CD4-positive, alpha-beta T cell treated with Interleukin-4 for 1 hour (primary cell): ENCODE data around the gene LHX3.

Experiments used
- DNase-seq, 2 donors: peaks; one replicate each; pipeline ENCODE4 v3.0.0-alpha.2; 2020 to 2022

LHX3 gene

DNA sequence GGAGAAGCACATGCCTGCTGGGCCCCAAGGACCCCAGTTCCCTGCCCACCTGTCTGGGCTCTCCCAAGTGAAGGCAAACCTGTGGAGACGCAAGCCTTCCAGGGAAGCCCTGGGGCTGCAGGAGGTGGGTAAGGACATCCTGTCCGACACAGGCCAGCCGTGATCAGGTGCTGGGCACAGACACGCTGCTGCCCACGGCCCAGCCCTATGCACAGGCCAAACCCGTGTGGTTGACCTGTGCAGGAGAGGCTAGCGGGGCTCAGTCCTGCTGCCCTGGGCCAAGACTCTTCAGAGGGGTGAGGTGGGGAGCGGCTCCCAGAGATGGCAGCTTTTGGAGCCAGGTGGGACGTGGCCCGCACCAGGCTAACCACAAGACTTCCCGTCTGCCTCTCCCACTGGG lies 14.3 kb downstream of the LHX3 start:
- no peak for DNase-seq

DNA sequence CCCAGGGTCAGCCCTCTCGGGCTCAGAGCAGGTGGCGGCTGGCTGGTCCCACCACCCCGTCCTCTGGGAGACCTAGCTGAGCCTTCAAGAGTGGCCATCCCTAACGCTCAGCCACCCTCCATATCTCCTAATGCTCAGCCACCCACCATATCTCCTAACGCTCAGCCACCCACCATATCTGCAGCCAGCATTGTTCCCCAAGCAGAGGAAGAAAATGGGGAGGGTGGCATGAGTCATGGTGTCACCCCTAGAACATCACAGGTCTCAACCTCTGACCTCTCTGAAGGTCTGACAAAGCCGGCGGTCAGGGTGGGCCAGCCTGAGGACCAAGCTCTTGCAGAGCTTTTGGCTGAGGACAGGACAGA lies 14.7 kb downstream of the LHX3 start:
- no peak for DNase-seq

DNA sequence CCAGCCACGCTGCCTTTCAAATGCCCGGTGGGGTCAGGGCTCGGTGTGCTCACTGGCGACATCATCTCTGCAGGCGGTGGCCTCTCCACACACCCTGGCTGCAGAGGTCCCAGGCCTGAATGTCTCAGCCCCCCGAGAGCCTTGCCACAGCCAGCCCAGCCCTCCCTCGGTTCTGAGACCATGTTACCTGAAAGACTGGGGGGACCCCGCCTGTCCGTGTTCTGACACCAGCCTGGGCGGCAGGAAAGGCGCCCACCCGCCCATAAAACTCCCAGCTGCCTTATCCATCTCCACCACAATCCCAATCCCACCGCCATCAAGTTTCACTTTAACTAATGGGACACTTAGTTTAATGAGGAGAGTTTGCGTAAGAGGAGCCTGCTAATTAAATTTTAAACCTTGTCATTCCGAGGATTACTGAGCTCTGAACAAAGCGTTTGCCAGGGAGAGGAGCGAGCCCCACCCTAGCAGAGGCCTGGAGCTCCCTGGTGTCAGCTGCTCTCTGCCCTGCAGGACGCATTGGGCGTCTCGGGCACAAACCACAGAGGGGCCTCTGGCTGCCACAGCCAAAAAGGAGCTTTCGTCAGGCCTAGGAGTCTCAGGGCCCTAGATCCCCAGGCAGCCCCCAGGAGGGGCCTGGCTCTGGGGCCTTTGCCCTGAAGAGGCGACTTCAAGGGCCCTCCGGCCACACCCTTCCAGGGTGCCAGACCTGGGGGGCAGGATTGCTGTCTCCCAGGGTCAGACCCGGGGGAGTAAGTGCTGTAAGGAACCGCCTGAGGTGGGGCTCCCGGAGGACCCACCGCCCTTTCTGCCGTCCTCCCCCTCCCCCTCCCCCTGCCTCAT lies 15.3 kb downstream of the LHX3 start:
- DNase-seq, result no peak

DNA sequence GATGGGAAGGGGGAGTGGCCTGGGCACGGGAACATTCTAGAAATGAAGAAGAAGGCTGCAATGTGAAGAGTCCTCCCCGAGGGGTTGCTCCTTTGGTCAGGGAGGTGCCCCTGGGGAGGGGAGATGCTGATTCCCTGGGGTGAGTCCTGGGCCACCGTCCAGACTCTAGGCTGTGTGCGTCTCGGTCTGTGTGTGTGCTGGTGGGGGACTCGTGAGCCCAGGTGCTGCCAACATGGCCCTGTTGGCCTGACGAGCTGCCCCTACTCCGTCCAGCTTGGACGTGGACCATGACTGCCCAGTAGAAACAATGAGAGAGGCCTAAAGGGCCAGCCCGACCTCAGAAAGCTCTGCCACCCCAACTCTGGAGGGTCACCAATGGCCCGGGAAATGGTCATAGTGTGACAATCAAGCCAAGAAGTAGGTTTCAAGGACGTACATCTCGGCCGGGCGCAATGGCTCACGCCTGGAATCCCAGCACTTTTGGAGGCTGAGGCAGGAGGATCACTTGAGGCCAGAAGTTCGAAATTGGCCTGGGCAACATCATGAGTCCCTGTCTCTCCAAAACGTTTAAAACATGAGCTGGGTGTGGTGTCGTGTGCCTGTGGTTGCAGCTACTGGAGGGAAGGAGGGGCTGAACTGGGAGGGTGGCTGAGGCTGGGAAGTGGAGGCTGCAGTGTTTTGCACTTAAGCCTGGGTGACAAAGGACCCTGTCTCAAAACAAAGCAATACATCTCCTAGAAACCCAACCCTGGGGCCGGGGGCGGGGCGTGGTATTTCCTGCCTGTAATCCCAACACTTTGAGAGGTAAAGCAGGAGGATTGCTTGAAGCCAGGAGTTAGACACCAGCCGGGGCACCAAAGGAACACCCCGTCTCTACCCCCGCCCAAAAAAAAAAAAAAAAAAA lies 17.0 kb downstream of the LHX3 start:
- no peak for DNase-seq

DNA sequence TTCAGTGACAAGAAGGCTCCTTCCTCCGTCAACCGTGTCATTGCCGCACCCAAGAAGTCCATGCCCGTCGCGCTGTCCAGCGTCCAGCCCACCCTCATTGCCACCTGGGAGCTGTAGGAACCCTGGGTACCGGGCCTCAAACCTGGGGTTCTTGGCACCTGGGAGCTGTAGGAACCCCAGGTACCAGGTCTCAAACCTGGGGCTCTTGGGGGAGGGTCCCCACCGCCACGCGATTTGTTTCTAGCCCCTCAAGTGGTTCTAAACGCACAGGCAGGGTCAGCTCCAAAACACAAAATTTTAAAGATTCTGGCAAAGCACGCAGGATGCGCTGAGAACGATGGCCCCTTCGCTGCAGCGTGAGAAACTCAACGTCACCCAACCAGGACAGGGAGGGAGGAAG lies 17.7 kb downstream of the LHX3 start:
- no peak for DNase-seq

DNA sequence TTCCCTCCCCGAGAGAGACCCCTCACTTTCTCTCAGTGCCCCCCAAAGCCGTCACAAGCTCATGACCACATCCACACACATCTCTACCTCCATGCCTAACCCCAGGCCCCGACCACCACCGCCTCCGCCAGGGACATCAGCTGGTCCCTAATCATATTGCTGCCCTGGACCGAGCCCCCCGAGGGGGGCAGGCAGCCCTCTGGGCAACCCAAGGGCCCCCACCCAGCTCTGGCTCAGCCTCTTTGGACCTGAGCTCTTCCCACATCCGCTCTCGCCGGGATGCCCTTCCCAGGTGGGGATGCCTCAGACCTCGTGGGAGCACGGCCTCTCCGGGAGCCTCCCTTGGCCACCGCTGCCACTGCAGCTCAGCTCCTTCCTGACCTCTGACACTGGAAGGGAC lies 18.5 kb downstream of the LHX3 start:
- no peak for DNase-seq

DNA sequence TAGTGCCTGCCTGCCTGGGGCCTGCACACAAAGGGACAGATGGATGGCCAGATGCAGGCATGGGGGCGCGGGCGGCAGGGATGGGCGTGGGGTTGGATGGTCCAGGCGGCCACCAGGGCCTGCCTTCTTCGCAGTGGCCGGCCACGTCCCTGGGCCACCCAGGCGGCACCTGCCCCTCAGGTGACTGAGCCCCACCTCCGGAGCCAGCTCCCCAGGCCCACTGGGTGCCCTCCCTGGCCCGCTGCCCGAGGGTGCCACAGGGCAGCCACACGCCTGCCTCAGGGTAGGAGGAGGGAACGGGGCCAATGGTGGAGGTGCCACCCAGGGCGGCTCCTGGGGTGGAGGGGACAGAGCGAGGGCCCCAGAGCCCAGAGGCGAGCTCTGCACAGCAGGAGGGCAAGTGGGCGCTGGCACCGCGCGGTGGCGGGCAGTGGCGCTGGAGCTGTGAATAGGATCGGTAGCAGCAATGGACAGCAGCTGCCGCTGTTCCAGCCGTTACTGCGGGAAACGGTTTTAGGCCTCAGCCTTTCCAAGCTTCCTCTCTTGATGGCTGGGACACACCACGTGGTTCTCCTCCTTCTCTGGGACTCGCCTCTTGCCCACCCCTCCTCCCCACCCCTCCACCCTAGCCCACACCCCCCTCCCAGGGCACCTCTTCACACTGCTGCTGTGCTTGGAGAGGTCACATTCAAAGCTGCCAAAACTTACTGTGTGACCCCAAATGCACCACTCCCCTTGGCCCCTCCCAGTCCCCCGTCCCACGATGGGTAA lies 19.1 kb downstream of the LHX3 start:
- no peak for DNase-seq

DNA sequence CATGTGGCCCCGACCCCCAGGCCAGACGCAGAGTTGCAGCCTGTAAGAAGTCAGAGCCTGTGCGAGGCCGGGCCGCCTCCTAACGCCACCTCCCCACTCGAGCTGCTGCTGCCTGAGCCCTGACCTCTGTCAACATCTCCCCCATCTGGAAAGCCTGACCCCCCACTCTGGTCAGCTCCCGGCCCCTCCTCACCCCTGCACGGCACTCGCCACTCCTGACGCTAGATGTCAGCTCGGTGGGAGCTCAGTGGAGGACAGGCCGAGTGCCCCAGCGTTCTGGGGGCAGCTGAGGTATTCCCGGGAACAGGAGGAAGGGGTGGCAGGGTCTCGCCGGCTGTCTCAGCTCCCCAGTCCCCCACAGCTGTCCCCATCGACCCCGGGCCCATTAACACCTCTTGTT lies 19.9 kb downstream of the LHX3 start:
- DNase-seq, result no peak

DNA sequence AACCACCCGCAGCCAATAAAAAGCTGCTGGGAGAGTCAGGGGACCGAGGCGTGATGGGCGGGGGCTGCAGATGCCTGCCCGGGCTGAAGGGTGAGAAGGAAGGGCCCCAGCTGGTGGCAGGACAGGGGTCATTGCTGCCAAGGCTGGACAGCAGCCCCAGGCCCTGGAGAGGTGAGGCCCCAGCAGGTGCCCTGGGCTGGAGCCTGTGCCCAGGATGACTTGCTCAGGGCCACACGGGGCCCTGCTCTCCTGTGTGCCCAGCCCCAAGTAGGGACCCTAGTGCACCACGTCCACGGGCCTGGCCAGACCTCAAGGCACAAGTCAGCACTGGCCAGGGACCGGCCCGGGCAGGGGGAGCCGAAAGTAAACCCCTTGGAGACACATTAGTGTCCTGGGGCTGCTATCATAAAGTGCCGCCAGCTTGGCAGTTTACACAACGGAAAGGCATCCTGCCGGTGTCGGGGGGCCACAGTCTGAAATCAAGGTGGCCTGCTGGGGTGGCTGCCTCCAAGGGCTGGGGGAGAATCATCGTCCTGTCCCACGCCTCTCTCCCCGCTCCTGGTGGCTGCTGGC lies 22.0 kb downstream of the LHX3 start:
- no peak for DNase-seq

DNA sequence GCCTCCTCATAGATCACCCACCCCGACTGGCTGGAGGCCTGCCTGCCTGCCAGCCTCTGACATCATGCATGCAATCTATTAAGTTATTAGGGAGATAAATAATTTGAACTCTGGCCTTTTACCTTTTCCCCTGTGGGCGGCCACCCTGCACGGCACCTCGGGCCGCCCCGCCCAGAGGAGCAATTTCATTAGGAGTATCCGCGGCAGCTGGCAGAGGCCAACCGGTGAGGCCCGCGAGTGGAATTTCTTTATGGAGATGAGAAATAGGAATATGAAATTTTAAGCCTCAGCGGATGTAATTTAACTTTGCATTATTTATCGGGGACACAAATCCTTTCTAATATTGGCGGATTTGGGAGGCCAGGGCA lies 22.5 kb downstream of the LHX3 start:
- no peak for DNase-seq

DNA sequence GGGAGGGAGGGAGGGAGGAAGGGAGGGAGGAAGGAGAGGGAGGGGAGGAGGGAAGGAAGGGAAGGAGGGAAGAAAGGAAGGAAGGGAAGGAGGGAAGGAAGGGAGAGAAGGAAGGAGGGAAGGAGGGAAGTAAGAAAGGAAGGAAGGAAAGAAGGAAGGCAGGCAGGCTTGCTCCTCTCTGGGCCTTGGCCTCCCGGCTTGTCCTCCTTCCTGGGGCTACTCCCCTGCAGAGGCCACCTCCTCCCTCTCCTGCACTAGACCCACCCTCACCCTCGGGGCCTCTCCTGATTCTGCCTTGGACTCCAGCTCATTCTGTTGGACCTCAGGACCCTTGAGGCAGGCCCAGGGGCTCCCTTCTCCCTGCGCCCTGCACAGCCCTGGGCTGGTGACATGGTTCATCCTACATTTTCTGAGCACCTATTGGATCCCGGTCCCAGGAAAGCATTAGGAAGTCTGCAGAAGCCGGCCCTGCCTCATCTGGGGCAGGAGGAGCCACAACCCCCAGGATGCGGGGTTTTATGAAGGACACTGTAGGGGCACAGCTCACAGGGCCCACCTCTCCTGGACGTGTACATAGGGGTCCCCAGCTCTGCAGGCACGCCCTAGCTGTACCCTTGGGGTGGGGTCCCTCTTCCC lies 23.0 kb downstream of the LHX3 start:
- no peak for DNase-seq

DNA sequence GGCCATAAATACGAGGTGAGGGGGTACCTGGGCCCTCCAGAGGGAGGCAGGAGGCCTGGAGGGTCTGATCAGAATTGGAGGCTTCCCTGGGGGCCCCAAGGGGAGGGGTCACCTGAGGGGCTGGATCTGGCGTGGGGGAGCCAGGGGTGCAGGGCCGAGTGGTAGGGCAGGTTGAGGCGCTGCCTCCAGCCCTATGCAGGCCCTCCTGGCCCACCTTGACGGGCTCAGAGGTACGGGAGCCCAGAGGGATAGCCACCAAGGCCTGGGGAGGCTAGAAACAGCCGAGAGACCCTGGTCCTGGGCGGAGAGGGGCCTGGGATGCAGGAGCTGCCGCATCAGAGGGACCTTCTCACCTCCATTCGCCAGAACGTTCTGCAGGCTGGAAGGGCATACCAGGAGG lies 24.3 kb downstream of the LHX3 start:
- DNase-seq, result no peak

DNA sequence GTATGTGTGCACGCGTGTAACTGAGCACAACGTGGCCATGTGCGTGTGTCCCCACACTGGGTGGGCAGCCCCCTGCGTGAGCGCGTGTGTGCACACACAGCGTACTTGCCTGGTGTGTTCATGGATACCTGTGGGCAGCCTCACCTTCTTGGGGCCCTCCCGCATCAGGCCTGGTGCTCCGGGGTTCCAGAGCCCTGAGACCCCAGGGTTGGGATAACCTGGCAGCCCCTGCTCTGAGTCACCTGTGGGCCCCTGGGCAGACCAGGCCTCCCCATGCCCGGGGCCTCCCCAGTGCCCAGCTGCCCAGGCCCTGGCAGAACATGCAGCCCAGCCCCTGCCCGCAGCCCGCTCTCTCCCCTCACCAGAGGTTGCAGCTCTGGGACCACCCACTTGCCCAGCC lies 25.2 kb downstream of the LHX3 start:
- no peak for DNase-seq

DNA sequence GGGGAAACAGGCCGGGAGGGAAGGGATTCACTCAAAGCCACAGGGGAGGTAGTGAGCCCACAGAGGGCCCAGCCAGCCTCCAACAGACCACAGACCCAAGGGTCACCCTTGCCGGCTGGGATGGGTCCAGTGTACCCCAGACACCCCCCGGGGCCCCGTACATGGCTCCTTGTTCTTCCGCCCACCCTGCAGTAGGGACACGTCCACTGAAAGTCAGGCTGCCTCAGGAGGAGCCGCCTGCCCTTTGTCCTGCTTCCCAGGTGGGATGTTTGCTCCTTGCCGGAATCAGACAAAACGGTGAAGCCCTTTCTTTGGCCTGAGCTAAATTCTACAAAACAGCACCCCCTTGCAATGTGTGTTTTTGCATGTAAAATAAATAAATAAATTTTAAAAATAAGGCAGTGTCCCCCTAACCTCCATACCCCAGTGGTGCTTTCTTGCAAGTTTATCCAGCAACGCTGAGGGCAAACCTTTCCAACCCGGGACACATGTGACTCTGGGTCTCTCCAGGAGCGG lies 25.8 kb downstream of the LHX3 start:
- DNase-seq, result no peak

DNA sequence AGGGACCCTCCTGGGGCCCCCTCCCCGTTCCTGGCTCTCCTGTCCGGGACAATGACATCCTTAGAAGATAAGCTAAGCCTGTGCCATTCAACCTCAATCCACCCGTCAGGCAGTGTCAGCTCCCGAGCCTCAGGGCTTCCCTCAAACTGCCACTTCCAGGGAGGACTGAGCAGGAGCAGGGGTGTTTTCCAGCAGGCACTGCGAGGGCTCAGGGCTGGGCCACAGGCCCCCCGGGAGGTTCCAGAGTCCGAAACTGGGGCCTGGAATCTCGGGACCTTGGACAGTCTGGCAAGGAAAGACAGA lies 26.2 kb downstream of the LHX3 start:
- no peak for DNase-seq

DNA sequence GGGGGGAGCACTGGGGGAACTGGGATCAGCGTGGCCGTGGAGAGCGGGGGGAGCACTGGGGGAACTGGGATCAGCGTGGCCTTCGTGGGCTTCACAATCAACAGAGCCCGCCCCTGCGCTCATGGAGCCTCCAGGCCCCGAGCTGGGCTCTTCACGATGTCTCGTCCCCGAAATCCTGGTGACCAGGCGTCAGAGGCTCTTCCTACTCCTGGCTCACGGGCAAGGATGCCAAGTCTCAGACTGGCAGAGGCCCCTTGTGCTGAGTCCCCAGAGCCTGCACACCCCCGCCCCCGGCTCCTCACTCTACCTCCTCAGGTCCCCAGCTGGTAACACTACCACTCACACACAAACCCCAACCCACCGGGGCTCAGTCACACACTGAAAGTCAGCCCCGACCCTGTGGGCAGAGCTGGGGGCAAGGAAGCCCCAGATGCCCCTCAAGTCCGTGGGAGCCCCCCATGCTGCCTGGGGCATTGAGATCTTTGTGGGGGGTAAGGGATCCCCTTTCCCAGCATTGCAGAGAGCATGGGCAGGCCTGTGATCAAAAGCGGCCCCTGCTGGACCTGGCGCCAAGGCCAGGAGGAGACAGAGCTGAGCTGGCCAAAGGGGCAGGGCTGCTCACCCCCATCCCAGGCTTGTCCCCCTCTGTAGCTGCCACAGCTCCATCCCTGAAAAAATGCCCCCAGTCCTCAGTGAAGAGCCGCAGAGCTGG lies 26.7 kb downstream of the LHX3 start:
- DNase-seq, result no peak

DNA sequence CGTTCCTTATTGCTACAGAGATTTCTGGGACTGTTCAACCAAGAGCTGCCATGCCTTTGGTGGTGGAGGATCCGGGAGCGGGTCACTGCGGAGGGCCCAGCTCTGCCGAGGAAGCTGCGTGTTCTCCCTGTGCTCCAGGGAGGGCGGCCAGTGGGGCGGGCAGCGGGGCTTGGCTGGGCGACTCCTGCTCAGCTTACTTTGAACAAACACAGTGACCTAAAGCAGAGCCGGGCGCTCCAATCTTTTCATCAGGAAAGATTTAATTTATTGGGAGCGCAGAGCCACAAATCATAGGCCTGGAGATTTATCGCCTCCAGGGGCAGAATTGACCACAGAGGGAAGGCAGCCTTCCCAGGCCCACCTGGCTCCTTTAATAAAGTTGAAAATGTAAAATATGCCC lies 27.7 kb downstream of the LHX3 start:
- DNase-seq, result no peak

DNA sequence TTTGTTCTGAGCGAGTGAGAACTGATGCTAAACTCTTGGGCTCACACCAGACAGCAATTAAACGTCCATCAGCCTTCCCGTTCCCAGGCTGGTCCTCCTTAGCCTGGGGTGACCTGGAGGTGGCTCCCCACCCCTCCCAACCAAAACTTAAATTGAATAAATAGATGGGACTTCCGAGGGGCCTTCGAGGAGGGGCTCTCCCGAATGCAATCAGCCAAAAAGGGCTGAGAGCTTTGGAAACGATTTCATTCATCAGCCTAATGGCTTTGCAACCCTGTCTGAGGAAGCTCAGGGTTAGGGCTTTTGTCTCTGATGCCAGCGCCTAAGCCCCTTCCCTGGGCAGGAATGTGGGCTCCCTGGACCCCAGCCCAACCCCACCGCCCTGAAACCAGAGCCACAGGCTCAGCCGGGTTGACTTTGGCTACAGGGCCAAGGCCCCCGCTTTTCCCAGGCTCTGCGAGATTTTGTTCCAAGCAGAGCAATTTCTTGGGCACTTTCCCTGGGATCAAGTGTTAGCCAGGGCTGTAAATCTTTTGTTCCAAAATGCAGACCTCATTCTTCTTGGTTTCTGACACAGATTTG lies 29.2 kb downstream of the LHX3 start:
- no peak for DNase-seq

DNA sequence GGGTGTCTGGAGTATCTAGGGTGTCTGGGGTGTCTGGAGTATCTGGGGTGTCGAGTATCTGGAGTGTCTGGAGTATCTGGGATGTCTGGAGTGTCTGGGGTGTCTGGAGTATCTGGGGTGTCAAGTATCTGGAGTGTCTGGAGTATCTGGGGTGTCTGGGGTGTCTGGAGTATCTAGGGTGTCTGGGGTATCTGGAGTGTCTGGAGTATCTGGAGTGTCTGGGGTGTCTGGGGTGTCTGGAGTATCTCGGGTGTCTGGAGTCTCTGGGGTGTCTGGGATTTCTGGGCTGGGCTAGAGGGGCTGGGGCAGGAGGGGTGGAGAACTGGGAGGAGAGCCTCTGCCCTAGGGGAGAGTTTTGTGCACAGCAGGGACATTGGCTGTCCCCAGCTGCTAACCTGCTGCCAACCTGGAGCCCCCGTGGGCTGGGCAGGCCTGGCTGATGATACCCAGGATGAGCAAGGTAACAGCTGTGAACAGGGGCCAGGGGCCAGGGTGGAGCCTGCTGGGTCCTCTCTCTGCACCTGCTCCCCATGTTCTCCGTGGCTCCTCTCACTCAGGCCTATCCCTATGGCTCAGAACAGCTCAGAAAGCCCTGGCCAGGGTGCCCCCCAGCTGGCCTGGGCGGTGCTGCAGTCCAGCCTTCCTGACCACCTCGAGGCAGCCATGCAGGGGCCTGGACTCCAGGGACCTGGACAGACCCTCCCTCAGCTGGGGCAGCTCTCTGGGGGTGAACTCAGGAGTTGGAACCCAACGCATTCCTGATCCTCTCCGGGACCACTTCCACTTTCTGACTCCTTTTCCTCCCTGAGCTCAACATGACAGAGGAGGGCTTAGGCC lies 29.9 kb downstream of the LHX3 start:
- DNase-seq, result no peak

DNA sequence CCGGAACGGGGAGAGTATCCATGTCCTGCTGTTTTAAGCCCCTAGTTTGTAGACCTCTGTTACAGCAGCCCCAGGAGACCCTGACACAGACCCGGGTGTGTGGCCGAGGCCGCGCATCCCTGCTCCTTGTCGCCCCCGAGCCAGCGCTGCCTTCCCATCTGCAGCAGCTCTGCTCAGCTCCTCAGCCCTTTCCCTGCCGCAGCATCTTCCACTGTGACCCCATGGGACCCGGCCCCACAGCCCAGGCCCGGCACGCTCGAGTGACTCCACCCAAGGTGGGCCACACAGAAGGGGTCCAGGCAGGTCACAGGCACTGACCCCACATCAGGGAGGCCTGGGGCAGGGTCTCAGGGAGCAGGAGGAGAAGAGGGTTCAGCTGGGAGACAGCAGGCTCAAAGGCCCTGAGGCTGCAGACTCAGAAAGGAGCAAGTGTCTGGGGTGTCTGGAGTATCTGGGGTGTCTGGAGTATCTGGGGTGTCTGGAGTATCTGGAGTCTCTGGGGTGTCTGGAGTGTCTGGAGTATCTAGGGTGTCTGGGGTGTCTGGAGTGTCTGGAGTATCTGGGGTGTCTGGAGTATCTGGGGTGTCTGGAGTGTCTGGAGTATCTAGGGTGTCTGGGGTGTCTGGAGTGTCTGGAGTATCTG lies 31.2 kb downstream of the LHX3 start:
- DNase-seq, result no peak
